GM18502 (cell line): Measurements from ENCODE around the gene MPST.
A peak's percentile ranks its signal among the peaks of the same experiment; 100 is the strongest.

Source experiments
- ATAC-seq: cut with Tn5 transposase; IDR thresholded peaks from one replicate; pipeline ENCODE4 v1.9.1; 2021; ENCODE audit warnings: mild to moderate bottlenecking; ENCODE audit not compliant: unreplicated experiment, poor library complexity

The MPST gene

GRCh38 chr22:37043209-37043827 lies 23.8 kb downstream of the MPST start:
- ATAC-seq, result no peak

- ATAC-seq, result no peak
Observed at GRCh38 chr22:37043828-37044538, 24.4 kb downstream of the MPST start.

GRCh38 chr22:37044634-37045625 lies 25.4 kb downstream of the MPST start:
- no peak for ATAC-seq

- no peak for ATAC-seq
Observed at GRCh38 chr22:37045958-37046357, 26.4 kb downstream of the MPST start.

- ATAC-seq, result no peak
Observed at GRCh38 chr22:37046589-37046988, 27.0 kb downstream of the MPST start.

- ATAC-seq, result no peak
Observed at GRCh38 chr22:37047006-37047405, 27.5 kb downstream of the MPST start.

GRCh38 chr22:37048133-37048532 lies 28.6 kb downstream of the MPST start:
- ATAC-seq, result no peak

- ATAC-seq, result no peak
Observed at GRCh38 chr22:37049224-37049623, 29.7 kb downstream of the MPST start.

- ATAC-seq, result no peak
Observed at GRCh38 chr22:37050913-37051312, 31.4 kb downstream of the MPST start.

- peak; percentile 81 for ATAC-seq
Observed at GRCh38 chr22:37051391-37052385, 32.1 kb downstream of the MPST start, which contains the start of gene KCTD17. Gene KCTD17 (plus strand): TSS chr22:37051742. CDS start chr22:37051761, 19 bp downstream.

GRCh38 chr22:37052386-37053309 lies 33.1 kb downstream of the MPST start:
- no peak for ATAC-seq

- no peak for ATAC-seq
Observed at GRCh38 chr22:37053310-37054055, 33.9 kb downstream of the MPST start.

- no peak for ATAC-seq
Observed at GRCh38 chr22:37054056-37054395, 34.5 kb downstream of the MPST start.

- ATAC-seq, result no peak
Observed at GRCh38 chr22:37054600-37055365, 35.2 kb downstream of the MPST start.

GRCh38 chr22:37056246-37056645 lies 36.7 kb downstream of the MPST start:
- no peak for ATAC-seq

GRCh38 chr22:37057226-37057625 lies 37.7 kb downstream of the MPST start:
- no peak for ATAC-seq

GRCh38 chr22:37057796-37058510 lies 38.4 kb downstream of the MPST start:
- no peak for ATAC-seq
